ENCODE data around the gene PRLR.

DNA sequence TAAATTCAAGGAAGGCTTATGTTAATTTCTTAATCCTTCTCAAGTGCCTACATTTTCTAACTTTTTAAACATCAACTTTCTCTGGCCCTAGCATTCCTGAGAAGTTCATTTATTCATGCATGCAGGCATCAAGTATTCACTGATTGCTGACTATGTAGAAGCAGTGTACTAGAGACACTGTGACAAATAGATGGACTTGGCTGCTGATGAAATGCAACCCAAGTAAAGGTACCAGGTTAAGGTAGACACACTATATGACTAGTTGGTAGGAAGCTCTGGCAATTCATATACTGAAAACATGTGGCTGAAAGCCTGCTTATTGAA, 66.6 kb downstream of the PRLR start:
- no peak for TF ChIP-seq POLR2A (IDR thresholded peaks at IDR 0.05)
- TF ChIP-seq, protein P1, sequence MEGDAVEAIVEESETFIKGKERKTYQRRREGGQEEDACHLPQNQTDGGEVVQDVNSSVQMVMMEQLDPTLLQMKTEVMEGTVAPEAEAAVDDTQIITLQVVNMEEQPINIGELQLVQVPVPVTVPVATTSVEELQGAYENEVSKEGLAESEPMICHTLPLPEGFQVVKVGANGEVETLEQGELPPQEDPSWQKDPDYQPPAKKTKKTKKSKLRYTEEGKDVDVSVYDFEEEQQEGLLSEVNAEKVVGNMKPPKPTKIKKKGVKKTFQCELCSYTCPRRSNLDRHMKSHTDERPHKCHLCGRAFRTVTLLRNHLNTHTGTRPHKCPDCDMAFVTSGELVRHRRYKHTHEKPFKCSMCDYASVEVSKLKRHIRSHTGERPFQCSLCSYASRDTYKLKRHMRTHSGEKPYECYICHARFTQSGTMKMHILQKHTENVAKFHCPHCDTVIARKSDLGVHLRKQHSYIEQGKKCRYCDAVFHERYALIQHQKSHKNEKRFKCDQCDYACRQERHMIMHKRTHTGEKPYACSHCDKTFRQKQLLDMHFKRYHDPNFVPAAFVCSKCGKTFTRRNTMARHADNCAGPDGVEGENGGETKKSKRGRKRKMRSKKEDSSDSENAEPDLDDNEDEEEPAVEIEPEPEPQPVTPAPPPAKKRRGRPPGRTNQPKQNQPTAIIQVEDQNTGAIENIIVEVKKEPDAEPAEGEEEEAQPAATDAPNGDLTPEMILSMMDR (IDR thresholded peaks at IDR 0.05) = no peak

All from right lobe of liver (tissue), 4 donors.